Measurements from ENCODE around the gene CKB. TPM values are rescaled to one million over a fixed set of nuclear protein-coding genes. Genes with fewer than 3 reads are reported as not detected.

Gene CKB
- total RNA-seq, 2 experiments from 2014 or later = 0.82 to 3.0 TPM

DNA sequence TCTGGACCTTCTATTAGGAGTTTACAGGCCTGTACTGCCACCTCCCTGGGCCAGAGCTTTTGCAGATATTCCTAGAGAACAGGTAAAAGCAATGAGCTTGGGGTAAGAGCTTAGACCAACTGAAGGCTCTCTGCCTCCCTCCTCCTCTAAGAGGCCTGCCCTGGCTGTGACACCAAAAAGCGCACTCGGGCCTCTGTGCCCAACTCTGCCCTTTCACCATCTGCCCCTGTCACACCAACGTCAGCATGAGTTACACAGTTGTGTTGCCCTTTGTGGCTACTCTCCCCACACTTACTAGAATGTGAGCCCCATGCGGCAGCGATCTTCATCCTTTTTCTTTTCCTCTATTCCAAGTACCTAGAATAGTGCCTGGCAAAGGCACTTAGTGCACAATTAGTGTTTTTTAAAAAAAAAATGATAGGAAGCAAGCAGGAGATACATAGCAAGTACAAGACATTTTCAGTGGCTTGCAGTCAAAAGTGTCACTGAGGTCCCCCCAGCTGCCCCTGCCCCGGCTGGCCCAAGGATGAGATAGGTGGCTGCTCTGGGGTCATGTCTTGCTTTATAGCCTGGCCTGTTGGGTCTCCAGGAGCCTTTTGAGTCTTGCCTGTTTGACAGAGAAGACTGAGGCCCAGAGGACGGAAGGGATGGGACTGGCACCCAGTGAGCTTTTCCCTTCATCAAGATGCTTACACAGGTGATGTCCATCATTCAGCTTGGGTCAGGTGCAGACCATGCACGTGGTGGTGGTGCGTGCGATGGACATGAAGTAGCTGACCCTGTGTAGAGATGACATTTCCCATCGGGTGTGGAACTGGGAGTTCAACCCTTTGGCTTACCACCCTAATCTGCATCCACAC is 12.5 kb downstream of the CKB start:
- TF ChIP-seq, protein P1, sequence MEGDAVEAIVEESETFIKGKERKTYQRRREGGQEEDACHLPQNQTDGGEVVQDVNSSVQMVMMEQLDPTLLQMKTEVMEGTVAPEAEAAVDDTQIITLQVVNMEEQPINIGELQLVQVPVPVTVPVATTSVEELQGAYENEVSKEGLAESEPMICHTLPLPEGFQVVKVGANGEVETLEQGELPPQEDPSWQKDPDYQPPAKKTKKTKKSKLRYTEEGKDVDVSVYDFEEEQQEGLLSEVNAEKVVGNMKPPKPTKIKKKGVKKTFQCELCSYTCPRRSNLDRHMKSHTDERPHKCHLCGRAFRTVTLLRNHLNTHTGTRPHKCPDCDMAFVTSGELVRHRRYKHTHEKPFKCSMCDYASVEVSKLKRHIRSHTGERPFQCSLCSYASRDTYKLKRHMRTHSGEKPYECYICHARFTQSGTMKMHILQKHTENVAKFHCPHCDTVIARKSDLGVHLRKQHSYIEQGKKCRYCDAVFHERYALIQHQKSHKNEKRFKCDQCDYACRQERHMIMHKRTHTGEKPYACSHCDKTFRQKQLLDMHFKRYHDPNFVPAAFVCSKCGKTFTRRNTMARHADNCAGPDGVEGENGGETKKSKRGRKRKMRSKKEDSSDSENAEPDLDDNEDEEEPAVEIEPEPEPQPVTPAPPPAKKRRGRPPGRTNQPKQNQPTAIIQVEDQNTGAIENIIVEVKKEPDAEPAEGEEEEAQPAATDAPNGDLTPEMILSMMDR (conservative IDR thresholded peaks at IDR 0.05; ENCODE audit: low read length) = no peak
- TF ChIP-seq EZH2phosphoT487 (IDR thresholded peaks at IDR 0.05; ENCODE audit: borderline replicate concordance, low read depth, low read length) = no peak
- H2AFZ ChIP-seq (ENCODE audit: low read length) = no peak overlapping the region
- CTCF ChIA-PET (ENCODE audit: unreplicated experiment) = no interaction called here
- H3K4me1 ChIP-seq (ENCODE audit: insufficient read depth, low read length, poor library complexity, severe bottlenecking) = no peaks in the 10 kb centered on the region
- POLR2A ChIA-PET = no interaction called here
- no peak overlapping the region for H3K4me2 ChIP-seq (ENCODE audit: low read length)
- no peaks in the 10 kb centered on the region for H3K9me3 ChIP-seq (ENCODE audit: low read length)
- DNase-seq (ENCODE audit: low spot score) = no peak
- intact Hi-C loops (cut with micrococcal nuclease; ENCODE audit: unreplicated experiment) = no loop called here
- H3K9me2 ChIP-seq (ENCODE audit: insufficient read depth, low read length) = no peaks in the 10 kb centered on the region
- H3K27ac ChIP-seq (ENCODE audit: low read depth, low read length, poor library complexity, severe bottlenecking) = no peak overlapping the region
- no peaks in the 10 kb centered on the region for H4K20me1 ChIP-seq (ENCODE audit: insufficient read depth, low read length)
- H3K4me3 ChIP-seq (ENCODE audit: low read depth, low read length, poor library complexity, severe bottlenecking) = no peak overlapping the region
- H3K36me3 ChIP-seq (ENCODE audit: insufficient read depth, low read length) = peaks cover 20% of the 10 kb centered on the region; the same call in 1 of the 2 replicates
- no TSS peak for BruUV-seq (replicated peaks)
- H3K79me2 ChIP-seq (ENCODE audit: insufficient read depth, low read depth, low read length) = no peaks in the 10 kb centered on the region

DNA sequence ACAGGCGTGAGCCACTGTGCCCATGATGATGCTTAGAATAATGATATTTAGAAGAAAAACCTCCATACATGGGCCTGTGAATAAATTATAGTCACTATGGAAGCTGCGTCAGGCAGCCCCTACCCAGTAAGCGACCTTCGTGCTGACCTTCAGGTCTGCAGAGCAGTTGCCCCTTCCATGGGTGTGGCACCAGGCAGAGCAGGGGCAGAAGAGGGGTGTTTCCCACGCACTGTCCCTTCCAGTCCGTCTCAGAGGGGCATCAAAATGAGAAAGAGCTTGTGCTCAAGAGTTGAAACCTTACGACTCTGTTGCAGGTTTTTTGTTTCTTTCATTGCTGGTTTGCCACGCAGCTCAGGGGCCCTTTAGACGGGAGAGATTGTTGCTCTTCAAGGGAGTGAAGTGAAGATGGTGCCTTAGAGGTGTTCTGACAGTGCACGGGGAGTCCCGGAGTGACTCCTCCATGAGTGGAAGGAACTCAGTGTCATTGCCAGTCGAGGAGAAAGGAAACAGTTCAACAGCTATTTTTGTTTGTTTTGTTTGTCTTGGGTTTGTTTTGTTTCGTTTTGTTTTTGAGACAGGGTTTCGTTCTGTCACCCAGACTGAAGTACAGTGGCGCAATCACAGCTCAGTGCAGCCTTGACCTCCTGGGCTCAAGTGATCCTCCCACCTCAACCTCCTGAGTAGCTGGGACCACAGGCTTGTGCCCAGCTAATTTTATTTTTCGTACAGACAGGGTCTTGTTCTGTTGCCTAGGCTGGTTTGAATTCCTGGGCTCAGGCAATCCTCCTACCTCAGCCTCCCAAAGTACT is 13.9 kb downstream of the CKB start:
- TF ChIP-seq, protein P1 (conservative IDR thresholded peaks at IDR 0.05; ENCODE audit: low read length) = no peak
- TF ChIP-seq EZH2phosphoT487 (IDR thresholded peaks at IDR 0.05; ENCODE audit: borderline replicate concordance, low read depth, low read length) = no peak
- POLR2A ChIA-PET = no interaction called here
- DNase-seq (ENCODE audit: low spot score) = no peak
- Histone ChIP-seq H3K4me2 (ENCODE audit: low read length) (no peak overlapping the region), H2AFZ (ENCODE audit: low read length) (no peak overlapping the region), H3K27ac (ENCODE audit: low read depth, low read length, poor library complexity, severe bottlenecking) (no peak overlapping the region), H3K9me3 (ENCODE audit: low read length) (no peaks in the 10 kb centered on the region), H3K79me2 (ENCODE audit: insufficient read depth, low read depth, low read length) (no peaks in the 10 kb centered on the region), H4K20me1 (ENCODE audit: insufficient read depth, low read length) (no peaks in the 10 kb centered on the region), H3K4me3 (ENCODE audit: low read depth, low read length, poor library complexity, severe bottlenecking) (no peak overlapping the region), H3K4me1 (ENCODE audit: insufficient read depth, low read length, poor library complexity, severe bottlenecking) (no peaks in the 10 kb centered on the region), H3K36me3 (ENCODE audit: insufficient read depth, low read length) (peaks cover 30% of the 10 kb centered on the region), H3K9me2 (ENCODE audit: insufficient read depth, low read length) (no peaks in the 10 kb centered on the region)
- CTCF ChIA-PET (ENCODE audit: unreplicated experiment) = no interaction called here
- no TSS peak for BruUV-seq (replicated peaks)
- intact Hi-C loops (cut with micrococcal nuclease; ENCODE audit: unreplicated experiment) = no loop called here

All from OCI-LY7 (cell line).